22Rv1 (cell line): ENCODE results near the gene PTPN12.

Experiments
- CTCF ChIP-seq: fragments of 450-650 bp; IDR thresholded peaks from 2 replicates; pipeline ENCODE4 v1.5.1; 2017; ENCODE audit warnings: mild to moderate bottlenecking
- ZFX ChIP-seq: fragments of 450-650 bp; IDR thresholded peaks from 2 replicates; pipeline ENCODE4 v1.6.1; 2017; ENCODE audit warnings: antibody characterized with exemption, borderline replicate concordance

- TF ChIP-seq CTCF (no peak), ZFX (no peak)
Observed at GRCh38 chr7:77664715-77665114, 127.6 kb downstream of the PTPN12 start.
